GM23338 (cell line): ENCODE measurements around the gene NFKBIB. TPM values are rescaled to one million over a fixed set of nuclear protein-coding genes. Genes with fewer than 3 reads are reported as not detected.

Experiments
- ATAC-seq: fragments of 200-7000 bp; cut with Tn5 transposase; 3 replicates; pipeline ENCODE4 v1.9.1; 2020
- DNase-seq: peaks from one replicate; pipeline ENCODE4 v3.0.0-alpha.2; 2015; ENCODE audit warnings: low spot score
- H2AFZ ChIP-seq: fragments of 200-600 bp; sonication (generic); 2 replicates; pipeline ENCODE4 v1.8.0; 2016; ENCODE audit warnings: antibody characterized with exemption, mild to moderate bottlenecking, moderate library complexity
- H3F3A ChIP-seq: fragments of 200-600 bp; sonication (generic); replicated peaks from 2 replicates; pipeline ENCODE4 v1.8.0; 2017; ENCODE audit warnings: antibody characterized with exemption, mixed run types, low read depth
- H3K27ac ChIP-seq: fragments of 200-600 bp; sonication (generic); 2 replicates; pipeline ENCODE4 v1.6.1; 2016; ENCODE audit warnings: low read depth
- H3K27me3 ChIP-seq: fragments of 200-600 bp; sonication (generic); 2 replicates; pipeline ENCODE4 v1.8.0; 2016; ENCODE audit warnings: mild to moderate bottlenecking, mixed run types, moderate library complexity; ENCODE audit not compliant: insufficient read depth
- H3K36me3 ChIP-seq: fragments of 200-600 bp; sonication (generic); 2 replicates; pipeline ENCODE4 v1.8.0; 2016; ENCODE audit warnings: mild to moderate bottlenecking; ENCODE audit not compliant: insufficient read depth
- H3K4me1 ChIP-seq: fragments of 200-600 bp; sonication (generic); 2 replicates; pipeline ENCODE4 v1.8.0; 2016; ENCODE audit warnings: mild to moderate bottlenecking, moderate library complexity; ENCODE audit not compliant: insufficient read depth
- H3K4me2 ChIP-seq: fragments of 200-600 bp; sonication (generic); 2 replicates; pipeline ENCODE4 v1.7.1; 2017; ENCODE audit warnings: mixed run types
- H3K4me3 ChIP-seq: fragments of 200-600 bp; sonication (generic); 2 replicates; pipeline ENCODE4 v1.6.1; 2016; ENCODE audit warnings: mixed run types
- H3K79me2 ChIP-seq: fragments of 200-600 bp; sonication (generic); replicated peaks from 2 replicates; pipeline ENCODE4 v1.8.0; 2017; ENCODE audit warnings: mild to moderate bottlenecking; ENCODE audit not compliant: insufficient read depth
- H3K9me2 ChIP-seq: fragments of 200-600 bp; sonication (generic); 2 replicates; pipeline ENCODE4 v1.8.0; 2017; ENCODE audit not compliant: insufficient read depth
- H4K20me1 ChIP-seq: fragments of 200-600 bp; sonication (generic); replicated peaks from 2 replicates; pipeline ENCODE4 v1.8.0; 2017; ENCODE audit warnings: mild to moderate bottlenecking; ENCODE audit not compliant: insufficient read depth
- H3K27ac Mint-ChIP-seq: 2 replicates; pipeline ENCODE4 v1.8.0; 2020; ENCODE audit warnings: inconsistent platforms, mild to moderate bottlenecking, moderate library complexity, mixed read lengths
- H3K27me3 Mint-ChIP-seq: 3 replicates; pipeline ENCODE4 v1.8.0; 2022; ENCODE audit warnings: low read depth, mild to moderate bottlenecking, moderate library complexity, mixed read lengths, inconsistent platforms; ENCODE audit not compliant: insufficient read depth, poor library complexity
- H3K36me3 Mint-ChIP-seq: 3 replicates; pipeline ENCODE4 v1.8.0; 2021; ENCODE audit warnings: low read depth, mild to moderate bottlenecking, inconsistent platforms, moderate library complexity, mixed read lengths
- H3K4me1 Mint-ChIP-seq: 3 replicates; pipeline ENCODE4 v1.8.0; 2020; ENCODE audit warnings: mild to moderate bottlenecking, inconsistent platforms, mixed read lengths
- H3K4me3 Mint-ChIP-seq: 3 replicates; pipeline ENCODE4 v1.8.0; 2021; ENCODE audit warnings: moderate library complexity, mild to moderate bottlenecking, inconsistent platforms, mixed read lengths
- H3K9me3 Mint-ChIP-seq: 3 replicates; pipeline ENCODE4 v1.8.0; 2020; ENCODE audit warnings: moderate library complexity, mild to moderate bottlenecking, inconsistent platforms, mixed read lengths
- NANOG ChIP-seq: IDR thresholded peaks from 2 replicates; pipeline ENCODE4 v1.6.1; 2016; ENCODE audit warnings: antibody characterized with exemption, borderline replicate concordance
- POLR2AphosphoS5 ChIP-seq: IDR thresholded peaks from 2 replicates; pipeline ENCODE4 v1.6.1; 2016; ENCODE audit warnings: antibody characterized with exemption, low read depth
- polyA plus RNA-seq: library from polyadenylated mRNA; unstranded; fragments of >200 nt; fragmentation: Nextera tagmentation; extraction: Ambion mirVana; gene quantifications from 2 replicates; pipeline ENCODE4 v1.2.1, GENCODE V29; 2016
- total RNA-seq: library from RNA; depleted of rRNA; stranded (reverse); fragments of >200 nt; shearing (Covaris generic); gene quantifications from 2 replicates; pipeline ENCODE4 v1.2.3, GENCODE V29; 2014
- TF ChIP-seq, protein P1 (sequence below): IDR thresholded peaks from one replicate; pipeline ENCODE4 v1.6.1; 2018; ENCODE audit warnings: antibody characterized with exemption; ENCODE audit not compliant: unreplicated experiment
- TF ChIP-seq, protein P2 (sequence below), 2 experiments: fragments of 200-600 bp in 1 of 2; sonication (generic) in 1 of 2; conservative IDR thresholded peaks; 2 replicates each; pipeline versions ENCODE4 v1.5.1 to v1.6.1; 2016 to 2017; ENCODE audit warnings: antibody characterized with exemption in 2 of 2, low read depth in 2 of 2, mild to moderate bottlenecking in 2 of 2, moderate library complexity in 1 of 2

NFKBIB gene
- total and polyA plus RNA-seq, 2 experiments from 2014 or later, result 39.5 to 39.6 TPM

DNA sequence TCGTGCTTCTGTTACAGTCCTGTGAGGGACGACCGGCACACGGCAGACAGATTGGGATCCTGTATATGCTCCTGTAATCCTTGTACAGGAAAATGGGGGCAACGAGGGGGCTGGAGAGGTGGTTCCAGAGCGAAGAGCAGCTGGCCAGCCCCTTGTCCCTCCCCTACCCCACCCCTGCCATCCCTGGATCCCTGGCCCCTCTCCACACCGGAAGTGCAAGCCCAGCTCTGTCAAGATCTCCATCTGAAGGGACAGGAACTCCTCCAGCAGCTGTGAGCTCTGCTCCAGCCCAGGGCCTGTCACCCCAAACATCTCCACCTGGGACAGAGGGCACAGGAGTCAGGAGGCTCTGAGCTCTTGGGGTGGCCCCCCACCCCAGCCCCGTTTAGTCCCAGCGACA is 17.7 kb downstream of the NFKBIB start (continued):
- no peak for TF ChIP-seq NANOG
- TF ChIP-seq, protein P1, sequence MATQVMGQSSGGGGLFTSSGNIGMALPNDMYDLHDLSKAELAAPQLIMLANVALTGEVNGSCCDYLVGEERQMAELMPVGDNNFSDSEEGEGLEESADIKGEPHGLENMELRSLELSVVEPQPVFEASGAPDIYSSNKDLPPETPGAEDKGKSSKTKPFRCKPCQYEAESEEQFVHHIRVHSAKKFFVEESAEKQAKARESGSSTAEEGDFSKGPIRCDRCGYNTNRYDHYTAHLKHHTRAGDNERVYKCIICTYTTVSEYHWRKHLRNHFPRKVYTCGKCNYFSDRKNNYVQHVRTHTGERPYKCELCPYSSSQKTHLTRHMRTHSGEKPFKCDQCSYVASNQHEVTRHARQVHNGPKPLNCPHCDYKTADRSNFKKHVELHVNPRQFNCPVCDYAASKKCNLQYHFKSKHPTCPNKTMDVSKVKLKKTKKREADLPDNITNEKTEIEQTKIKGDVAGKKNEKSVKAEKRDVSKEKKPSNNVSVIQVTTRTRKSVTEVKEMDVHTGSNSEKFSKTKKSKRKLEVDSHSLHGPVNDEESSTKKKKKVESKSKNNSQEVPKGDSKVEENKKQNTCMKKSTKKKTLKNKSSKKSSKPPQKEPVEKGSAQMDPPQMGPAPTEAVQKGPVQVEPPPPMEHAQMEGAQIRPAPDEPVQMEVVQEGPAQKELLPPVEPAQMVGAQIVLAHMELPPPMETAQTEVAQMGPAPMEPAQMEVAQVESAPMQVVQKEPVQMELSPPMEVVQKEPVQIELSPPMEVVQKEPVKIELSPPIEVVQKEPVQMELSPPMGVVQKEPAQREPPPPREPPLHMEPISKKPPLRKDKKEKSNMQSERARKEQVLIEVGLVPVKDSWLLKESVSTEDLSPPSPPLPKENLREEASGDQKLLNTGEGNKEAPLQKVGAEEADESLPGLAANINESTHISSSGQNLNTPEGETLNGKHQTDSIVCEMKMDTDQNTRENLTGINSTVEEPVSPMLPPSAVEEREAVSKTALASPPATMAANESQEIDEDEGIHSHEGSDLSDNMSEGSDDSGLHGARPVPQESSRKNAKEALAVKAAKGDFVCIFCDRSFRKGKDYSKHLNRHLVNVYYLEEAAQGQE, result no peak
- TF ChIP-seq, protein P2, sequence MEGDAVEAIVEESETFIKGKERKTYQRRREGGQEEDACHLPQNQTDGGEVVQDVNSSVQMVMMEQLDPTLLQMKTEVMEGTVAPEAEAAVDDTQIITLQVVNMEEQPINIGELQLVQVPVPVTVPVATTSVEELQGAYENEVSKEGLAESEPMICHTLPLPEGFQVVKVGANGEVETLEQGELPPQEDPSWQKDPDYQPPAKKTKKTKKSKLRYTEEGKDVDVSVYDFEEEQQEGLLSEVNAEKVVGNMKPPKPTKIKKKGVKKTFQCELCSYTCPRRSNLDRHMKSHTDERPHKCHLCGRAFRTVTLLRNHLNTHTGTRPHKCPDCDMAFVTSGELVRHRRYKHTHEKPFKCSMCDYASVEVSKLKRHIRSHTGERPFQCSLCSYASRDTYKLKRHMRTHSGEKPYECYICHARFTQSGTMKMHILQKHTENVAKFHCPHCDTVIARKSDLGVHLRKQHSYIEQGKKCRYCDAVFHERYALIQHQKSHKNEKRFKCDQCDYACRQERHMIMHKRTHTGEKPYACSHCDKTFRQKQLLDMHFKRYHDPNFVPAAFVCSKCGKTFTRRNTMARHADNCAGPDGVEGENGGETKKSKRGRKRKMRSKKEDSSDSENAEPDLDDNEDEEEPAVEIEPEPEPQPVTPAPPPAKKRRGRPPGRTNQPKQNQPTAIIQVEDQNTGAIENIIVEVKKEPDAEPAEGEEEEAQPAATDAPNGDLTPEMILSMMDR (conservative IDR thresholded peaks at IDR 0.05; ENCODE audit: low read depth in 2 of 2), result no peak

DNA sequence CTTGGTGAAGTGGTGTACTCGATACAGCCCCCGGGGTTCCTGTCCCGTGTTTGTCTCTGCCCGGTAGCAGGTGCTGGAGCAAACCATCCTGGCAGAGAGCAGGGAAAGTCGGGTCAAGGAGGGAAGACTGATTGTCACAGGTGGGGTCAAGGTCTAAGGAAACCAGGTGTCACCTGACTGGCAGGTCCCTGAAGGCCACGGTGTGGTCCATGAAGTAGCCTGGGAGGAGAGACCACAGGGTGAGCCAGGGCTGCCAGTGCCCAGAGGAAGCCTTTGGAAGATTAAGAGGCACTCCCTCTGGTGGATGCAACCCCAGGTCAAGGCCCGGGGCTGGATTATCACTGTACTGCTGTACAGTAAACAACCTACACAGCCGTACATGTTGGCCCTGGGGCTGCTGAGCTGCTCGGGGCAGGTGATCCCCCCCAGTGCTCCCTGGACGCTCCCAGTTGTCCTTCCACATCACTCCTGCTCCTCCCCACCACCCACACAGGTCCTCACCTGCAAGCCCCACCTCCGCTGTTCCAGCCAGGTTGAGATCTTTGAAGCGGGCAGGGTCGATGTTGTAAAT is 18.2 kb downstream of the NFKBIB start:
- 0 out of 2 replicates have a peak, but pooled peaks cover 9% of the 10 kb centered on the region for H3F3A ChIP-seq
- no peak overlapping the region for H3K4me2 ChIP-seq
- no peaks in the 10 kb centered on the region; the same call in 2 of the 3 replicates for H3K4me1 Mint-ChIP-seq
- H3K27me3 ChIP-seq, result no peaks in the 10 kb centered on the region
- no peaks in the 10 kb centered on the region for H3K9me3 Mint-ChIP-seq
- no peaks in the 10 kb centered on the region for H3K9me2 ChIP-seq
- peaks cover 4% of the 10 kb centered on the region for H3K27me3 Mint-ChIP-seq
- ATAC-seq, result peak; percentile 43
- H3K27ac Mint-ChIP-seq, result no peak overlapping the region
- DNase-seq, result peak; percentile 36
- TF ChIP-seq, protein P2 (conservative IDR thresholded peaks at IDR 0.05; ENCODE audit: low read depth in 2 of 2), result peak in 1 of 2 experiments; percentile 20; a peak in 2 of 4 replicates
- TF ChIP-seq POLR2AphosphoS5, result no peak
- peaks cover 17% of the 10 kb centered on the region for H3K36me3 Mint-ChIP-seq
- H3K4me3 Mint-ChIP-seq, result no peak overlapping the region
- no peaks in the 10 kb centered on the region for H3K4me1 ChIP-seq
- H3K4me3 ChIP-seq, result no peak overlapping the region
- H3K79me2 ChIP-seq, result no peaks in the 10 kb centered on the region
- H2AFZ ChIP-seq, result no peak overlapping the region
- H3K36me3 ChIP-seq, result peaks cover 4% of the 10 kb centered on the region; the same call in 1 of the 2 replicates
- H3K27ac ChIP-seq, result no peak overlapping the region
- no peaks in the 10 kb centered on the region for H4K20me1 ChIP-seq
